Activated T-helper 17 cell treated with anti-CD3 and anti-CD28 coated beads, Interleukin-2, amount 50 U/mL, for 72 hours (primary cell): ENCODE results near the gene EPRS1. TPM values are rescaled to one million over a fixed set of nuclear protein-coding genes. Genes with fewer than 3 reads are reported as not detected.
"Not testable (repeated sequence)": the region's sequence is repeated elsewhere in the genome, so short reads cannot be mapped to it uniquely, and the experiment has no call there.

Source experiments
- ATAC-seq: fragments of 150-1000 bp; cut with Tn5 transposase; replicated peaks from 2 replicates; pipeline ENCODE4 v1.10.0; 2021; ENCODE audit warnings: mild to moderate bottlenecking, moderate library complexity
- H3K27ac Mint-ChIP-seq: one replicate; pipeline ENCODE4 v1.8.0; 2022; ENCODE audit warnings: mixed read lengths
- H3K27me3 Mint-ChIP-seq: one replicate; pipeline ENCODE4 v1.8.0; 2022; ENCODE audit warnings: mixed read lengths
- H3K36me3 Mint-ChIP-seq: one replicate; pipeline ENCODE4 v1.8.0; 2022; ENCODE audit warnings: low read depth, mild to moderate bottlenecking, mixed read lengths
- H3K4me1 Mint-ChIP-seq: one replicate; pipeline ENCODE4 v1.8.0; 2022; ENCODE audit warnings: mixed read lengths
- H3K4me3 Mint-ChIP-seq: one replicate; pipeline ENCODE4 v1.8.0; 2022; ENCODE audit warnings: mild to moderate bottlenecking, mixed read lengths
- H3K9me3 Mint-ChIP-seq: one replicate; pipeline ENCODE4 v1.8.0; 2022; ENCODE audit warnings: mixed read lengths
- total RNA-seq, 2 donors: library from RNA; stranded (reverse); gene quantifications; one replicate each; pipeline ENCODE4 v1.2.3, GENCODE V29; 2022

Gene EPRS1
- 100 to 1,000 TPM; 145 to 173 TPM for total RNA-seq

GRCh38 chr1:220046052-220046930 lies at the start of gene EPRS1:
Gene EPRS1 (minus strand): TSS chr1:220046505. CDS start chr1:220046388, 117 bp downstream.
- peaks cover 14% of the 10 kb centered on the region for H3K4me1 Mint-ChIP-seq
- no peaks in the 10 kb centered on the region for H3K27me3 Mint-ChIP-seq
- H3K9me3 Mint-ChIP-seq: no peaks in the 10 kb centered on the region
- peak within 1 kb of the TSS; percentile 90 for H3K27ac Mint-ChIP-seq
- H3K36me3 Mint-ChIP-seq: peaks cover 52% of the 10 kb centered on the region
- peak; percentile 98 for ATAC-seq
- peak within 1 kb of the TSS; percentile 90 for H3K4me3 Mint-ChIP-seq

DNA sequence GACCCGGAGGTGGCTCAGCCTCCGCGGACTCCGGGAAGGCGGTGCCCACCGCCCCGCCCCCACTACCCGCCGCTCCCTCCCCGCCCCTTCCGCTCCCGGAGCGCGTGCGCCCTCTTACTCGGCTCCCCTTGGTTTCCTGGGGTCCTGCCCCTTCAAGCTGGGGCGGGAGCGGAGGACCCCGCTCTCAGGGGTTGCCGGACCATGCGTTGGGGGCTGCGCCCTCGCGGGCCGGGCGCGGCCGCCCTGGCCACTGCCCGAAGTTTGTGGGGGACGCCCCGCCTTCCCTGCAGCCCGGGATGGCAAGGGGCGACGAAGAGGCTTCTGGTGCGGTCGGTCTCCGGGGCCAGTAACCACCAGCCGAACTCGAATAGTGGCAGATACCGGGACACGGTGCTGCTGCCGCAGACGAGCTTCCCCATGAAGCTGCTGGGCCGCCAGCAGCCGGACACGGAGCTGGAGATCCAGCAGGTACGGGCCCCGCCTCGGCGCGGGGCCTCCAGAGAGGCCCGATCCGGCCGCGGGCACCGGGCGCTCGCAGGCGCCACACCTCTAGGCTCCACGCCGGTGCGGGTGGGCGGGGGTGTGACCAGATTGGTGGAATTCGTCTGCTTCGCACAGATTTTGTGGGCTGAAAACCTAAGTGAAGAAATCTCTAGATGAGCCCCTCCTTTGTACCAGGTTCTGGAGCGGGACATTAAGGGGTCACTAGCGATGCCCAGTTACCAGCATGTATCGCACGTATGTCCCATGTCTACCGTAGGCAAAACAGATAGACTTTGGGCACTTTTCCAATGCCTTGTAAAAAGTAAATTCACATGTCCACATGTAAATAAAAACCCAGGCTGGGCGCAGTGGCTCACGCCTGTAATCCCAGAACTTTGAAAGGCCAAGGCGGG lies 48.0 kb upstream of the EPRS1 start, which contains the start of gene IARS2:
Gene IARS2, plus strand, starts transcription at position 117 of the 896 bp plus-strand sequence. Its CDS starts 85 bp downstream, at position 202.
- Mint-ChIP-seq H3K27ac (peak within 1 kb of the TSS; percentile 50), H3K36me3 (peaks cover 40% of the 10 kb centered on the region), H3K9me3 (no peaks in the 10 kb centered on the region), H3K4me3 (peak within 1 kb of the TSS; percentile 72), H3K27me3 (no peaks in the 10 kb centered on the region), H3K4me1 (peaks cover 9% of the 10 kb centered on the region)
- peak; percentile 80 for ATAC-seq

- Mint-ChIP-seq H3K4me1 (peaks cover 9% of the 10 kb centered on the region), H3K9me3 (no peaks in the 10 kb centered on the region), H3K27ac (peak overlapping the region; percentile 50), H3K36me3 (peaks cover 35% of the 10 kb centered on the region), H3K27me3 (no peaks in the 10 kb centered on the region), H3K4me3 (peak overlapping the region; percentile 72)
- ATAC-seq: peak; percentile 1
These were observed 47.2 kb upstream of the EPRS1 start for GRCh38 chr1:220093361-220094015.

- Mint-ChIP-seq H3K4me1 (peaks cover 9% of the 10 kb centered on the region), H3K4me3 (peak overlapping the region; percentile 72), H3K36me3 (peaks cover 27% of the 10 kb centered on the region), H3K27me3 (no peaks in the 10 kb centered on the region), H3K27ac (no peak overlapping the region), H3K9me3 (no peaks in the 10 kb centered on the region)
- no peak for ATAC-seq
These were observed 46.4 kb upstream of the EPRS1 start for GRCh38 chr1:220092694-220093093.

- Mint-ChIP-seq H3K4me3 (peak within 1 kb of the TSS; percentile 90), H3K36me3 (no peaks in the 10 kb centered on the region), H3K9me3 (no peaks in the 10 kb centered on the region), H3K4me1 (no peaks in the 10 kb centered on the region), H3K27me3 (no peaks in the 10 kb centered on the region), H3K27ac (peak within 1 kb of the TSS; percentile 87)
- peak; percentile 79 for ATAC-seq
These were observed 43.6 kb upstream of the EPRS1 start, which contains the start of gene BPNT1 for GRCh38 chr1:220089650-220090556. Gene BPNT1 (minus strand): TSS chr1:220089788. CDS start chr1:220079846, 9,942 bp downstream.

DNA sequence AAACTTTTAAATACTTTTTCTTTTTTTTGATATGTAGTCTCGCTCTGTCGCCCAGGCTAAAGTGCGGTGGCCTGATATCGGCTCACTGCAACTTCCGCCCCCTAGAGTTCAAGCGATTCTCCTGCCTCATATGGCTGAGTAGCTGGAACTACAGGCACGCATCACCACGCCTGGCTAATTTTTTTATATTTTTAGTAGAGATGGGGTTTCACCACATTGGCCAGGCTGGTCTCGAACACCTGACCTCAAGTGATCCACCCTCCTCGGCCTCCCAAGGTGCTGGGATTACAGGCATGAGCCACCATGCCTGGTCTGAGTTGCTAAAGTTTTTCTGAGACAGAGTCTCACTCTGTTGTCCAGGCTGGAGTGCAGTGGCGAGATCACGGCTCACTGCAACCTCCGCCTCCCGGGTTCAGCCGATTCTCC lies 40.0 kb upstream of the EPRS1 start:
- not testable (repeated sequence) for H3K4me1 Mint-ChIP-seq, H3K27ac Mint-ChIP-seq, H3K4me3 Mint-ChIP-seq, H3K27me3 Mint-ChIP-seq, ATAC-seq, H3K36me3 Mint-ChIP-seq, H3K9me3 Mint-ChIP-seq

- Mint-ChIP-seq H3K36me3 (peaks cover 17% of the 10 kb centered on the region), H3K9me3 (no peaks in the 10 kb centered on the region), H3K27me3 (no peaks in the 10 kb centered on the region), H3K4me1 (no peaks in the 10 kb centered on the region), H3K4me3 (no peak overlapping the region), H3K27ac (no peak overlapping the region)
- ATAC-seq: no peak
These were observed 38.2 kb upstream of the EPRS1 start for GRCh38 chr1:220084460-220084859.

DNA sequence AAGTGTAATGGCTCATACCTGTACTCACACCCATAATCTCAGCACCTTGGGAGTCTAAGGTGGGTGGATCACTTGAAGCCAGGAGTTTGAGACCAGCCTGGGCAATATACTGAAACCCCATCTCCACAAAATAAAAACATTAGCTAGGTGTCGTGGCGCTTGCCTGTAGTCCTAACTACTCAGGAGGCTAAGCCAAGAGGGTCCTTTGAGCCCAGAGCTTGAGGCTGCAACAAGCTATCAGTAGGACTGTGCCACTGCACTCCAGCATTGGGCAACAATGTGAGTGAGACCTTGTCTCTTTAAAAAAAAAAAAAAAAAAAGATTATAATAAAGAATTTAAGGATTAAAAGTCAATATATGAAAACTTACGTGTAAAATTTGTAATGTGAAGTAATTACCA lies 31.6 kb upstream of the EPRS1 start:
- H3K4me1 Mint-ChIP-seq: no peaks in the 10 kb centered on the region
- H3K27ac Mint-ChIP-seq: no peak overlapping the region
- no peaks in the 10 kb centered on the region for H3K27me3 Mint-ChIP-seq
- no peak overlapping the region for H3K4me3 Mint-ChIP-seq
- ATAC-seq: no peak
- H3K9me3 Mint-ChIP-seq: no peaks in the 10 kb centered on the region
- H3K36me3 Mint-ChIP-seq: peaks cover 58% of the 10 kb centered on the region

DNA sequence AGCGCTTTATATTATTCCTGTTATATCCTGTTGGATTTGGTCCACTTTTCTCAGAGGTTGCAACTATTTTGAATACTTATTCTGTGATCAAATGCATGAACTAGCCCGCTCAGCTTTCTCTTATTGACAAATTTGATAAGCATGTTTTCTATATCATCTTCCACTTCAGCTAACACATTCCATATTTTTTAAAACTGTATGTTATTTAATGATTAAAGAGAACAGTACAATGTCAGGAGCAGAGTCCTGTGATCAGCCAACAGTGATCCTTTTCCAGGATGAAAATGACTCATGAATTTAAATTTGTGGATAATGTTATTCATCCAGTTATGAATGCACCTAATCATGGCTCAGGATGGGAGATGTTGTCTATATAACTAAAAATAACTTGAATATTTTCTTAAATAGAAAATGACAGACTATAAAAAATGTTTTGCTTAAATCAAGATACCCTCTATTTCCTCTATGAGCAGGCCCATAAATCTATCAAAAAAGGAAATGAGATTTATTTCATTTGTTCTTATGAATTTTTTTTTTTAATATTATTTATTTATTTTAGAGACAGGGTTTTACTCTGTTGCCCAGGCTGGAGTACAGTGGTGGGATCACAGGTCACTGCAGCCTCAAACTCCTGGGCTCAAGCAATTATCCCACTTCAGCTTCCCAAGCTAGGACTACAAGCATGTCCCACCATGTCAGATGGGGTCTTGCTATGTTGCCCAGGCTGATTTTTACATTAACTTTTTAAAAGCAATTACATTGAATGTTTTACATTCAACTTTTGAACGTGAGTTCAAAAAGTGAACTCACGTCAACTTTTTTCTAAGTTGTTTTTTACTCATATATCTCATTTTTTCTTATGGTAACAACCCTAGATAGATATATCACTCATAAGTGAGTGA lies 30.8 kb upstream of the EPRS1 start:
- no peaks in the 10 kb centered on the region for H3K9me3 Mint-ChIP-seq

GRCh38 chr1:220067269-220068204 lies 21.2 kb upstream of the EPRS1 start:
- H3K36me3 Mint-ChIP-seq: peaks cover 76% of the 10 kb centered on the region
- H3K4me1 Mint-ChIP-seq: no peaks in the 10 kb centered on the region
- no peak for ATAC-seq
- H3K27ac Mint-ChIP-seq: no peak overlapping the region
- H3K9me3 Mint-ChIP-seq: no peaks in the 10 kb centered on the region
- no peaks in the 10 kb centered on the region for H3K27me3 Mint-ChIP-seq
- no peak overlapping the region for H3K4me3 Mint-ChIP-seq

More for the DNA sequence above, 30.8 kb upstream of the EPRS1 start:
- no peaks in the 10 kb centered on the region for H3K27me3 Mint-ChIP-seq
- H3K27ac Mint-ChIP-seq: no peak overlapping the region
- H3K36me3 Mint-ChIP-seq: peaks cover 65% of the 10 kb centered on the region
- H3K4me3 Mint-ChIP-seq: no peak overlapping the region
- no peak for ATAC-seq
- no peaks in the 10 kb centered on the region for H3K4me1 Mint-ChIP-seq

DNA sequence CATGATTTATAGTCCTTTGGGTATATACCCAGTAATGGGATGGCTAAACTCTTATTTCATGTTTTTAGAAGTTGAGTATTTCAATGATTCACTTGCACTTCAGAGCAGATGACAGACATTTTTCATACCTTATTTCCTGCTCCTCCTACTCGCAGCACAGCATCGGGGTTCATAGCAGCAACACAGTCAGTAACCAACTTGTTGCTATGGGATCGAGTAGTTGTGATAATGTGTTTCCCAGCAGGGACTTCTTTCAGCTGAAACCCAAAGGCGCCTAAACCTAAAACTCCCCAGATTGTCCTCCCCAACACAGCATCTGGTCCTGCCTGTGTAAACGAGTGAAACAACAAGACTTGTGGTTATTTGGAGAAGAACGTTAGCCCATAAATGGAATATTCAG lies 16.3 kb upstream of the EPRS1 start:
- H3K27ac Mint-ChIP-seq: no peak overlapping the region
- H3K36me3 Mint-ChIP-seq: peaks cover 82% of the 10 kb centered on the region
- H3K4me3 Mint-ChIP-seq: no peak overlapping the region
- no peaks in the 10 kb centered on the region for H3K4me1 Mint-ChIP-seq
- ATAC-seq: no peak
- H3K9me3 Mint-ChIP-seq: no peaks in the 10 kb centered on the region
- H3K27me3 Mint-ChIP-seq: no peaks in the 10 kb centered on the region

DNA sequence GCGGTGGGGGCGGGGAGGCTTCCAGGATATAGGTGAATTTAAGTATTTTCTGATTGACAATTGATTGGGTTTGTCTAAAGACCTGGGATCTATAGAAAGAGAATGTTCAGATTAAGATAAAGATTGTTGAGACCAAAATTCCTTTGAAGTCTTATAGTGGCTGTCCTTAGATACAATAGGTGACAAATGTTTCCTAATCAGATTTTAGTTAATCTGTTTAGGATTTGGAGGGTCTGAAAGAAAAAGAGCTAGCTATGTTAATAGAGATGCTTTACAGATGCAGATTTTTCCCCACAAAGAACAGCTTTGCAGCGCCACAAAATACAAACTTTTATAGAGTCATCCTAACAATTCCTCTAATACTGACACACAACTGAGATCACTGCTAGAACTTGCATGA lies 14.6 kb upstream of the EPRS1 start:
- Mint-ChIP-seq H3K36me3 (peaks cover 75% of the 10 kb centered on the region), H3K4me3 (no peak overlapping the region), H3K9me3 (no peaks in the 10 kb centered on the region), H3K27me3 (no peaks in the 10 kb centered on the region), H3K4me1 (peaks cover 4% of the 10 kb centered on the region), H3K27ac (no peak overlapping the region)
- no peak for ATAC-seq
